Vagina (tissue), 2 donors: ENCODE data around the gene AVEN.

ENCODE experiments used
- POLR2A ChIP-seq, 2 donors: fragments of 450-650 bp; IDR thresholded peaks; one replicate each; pipeline ENCODE4 v1.6.1; 2017; ENCODE audit warnings: antibody characterized with exemption in 2 of 2, mild to moderate bottlenecking in 2 of 2, moderate library complexity in 2 of 2
- POLR2AphosphoS5 ChIP-seq, 2 donors: sonication (generic); formaldehyde crosslinking; IDR thresholded peaks; one replicate each; pipeline ENCODE4 v1.9.0; 2017; ENCODE audit warnings: antibody characterized with exemption in 2 of 2, mild to moderate bottlenecking in 2 of 2, low read depth in 1 of 2; ENCODE audit not compliant: insufficient read depth in 1 of 2
- TF ChIP-seq, protein P1 (sequence below), 3 experiments: fragments of 450-650 bp in 2 of 3; fragments of 200-600 bp in 1 of 3; sonication (generic) in 1 of 3; IDR thresholded peaks; one replicate each; pipeline ENCODE4 v1.5.1; 2017 to 2019; ENCODE audit warnings: antibody characterized with exemption in 3 of 3, mild to moderate bottlenecking in 2 of 3, moderate library complexity in 2 of 3

- TF ChIP-seq, protein P1, sequence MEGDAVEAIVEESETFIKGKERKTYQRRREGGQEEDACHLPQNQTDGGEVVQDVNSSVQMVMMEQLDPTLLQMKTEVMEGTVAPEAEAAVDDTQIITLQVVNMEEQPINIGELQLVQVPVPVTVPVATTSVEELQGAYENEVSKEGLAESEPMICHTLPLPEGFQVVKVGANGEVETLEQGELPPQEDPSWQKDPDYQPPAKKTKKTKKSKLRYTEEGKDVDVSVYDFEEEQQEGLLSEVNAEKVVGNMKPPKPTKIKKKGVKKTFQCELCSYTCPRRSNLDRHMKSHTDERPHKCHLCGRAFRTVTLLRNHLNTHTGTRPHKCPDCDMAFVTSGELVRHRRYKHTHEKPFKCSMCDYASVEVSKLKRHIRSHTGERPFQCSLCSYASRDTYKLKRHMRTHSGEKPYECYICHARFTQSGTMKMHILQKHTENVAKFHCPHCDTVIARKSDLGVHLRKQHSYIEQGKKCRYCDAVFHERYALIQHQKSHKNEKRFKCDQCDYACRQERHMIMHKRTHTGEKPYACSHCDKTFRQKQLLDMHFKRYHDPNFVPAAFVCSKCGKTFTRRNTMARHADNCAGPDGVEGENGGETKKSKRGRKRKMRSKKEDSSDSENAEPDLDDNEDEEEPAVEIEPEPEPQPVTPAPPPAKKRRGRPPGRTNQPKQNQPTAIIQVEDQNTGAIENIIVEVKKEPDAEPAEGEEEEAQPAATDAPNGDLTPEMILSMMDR (IDR thresholded peaks at IDR 0.05), result no peak
- TF ChIP-seq POLR2AphosphoS5 (IDR thresholded peaks at IDR 0.05; ENCODE audit: insufficient read depth in 1 of 2, low read depth in 1 of 2) (no peak), POLR2A (IDR thresholded peaks at IDR 0.05) (no peak)
These were observed 115.6 kb downstream of the AVEN start for GRCh38 chr15:33923446-33923845.
